ENCODE data around the gene SARM1.

GRCh38 chr17:28404461-28404811 lies 32.9 kb downstream of the SARM1 start:
- TF ChIP-seq CTCF (IDR thresholded peaks at IDR 0.05; ENCODE audit: insufficient read depth, low read depth, low read length) = no peak
- no peak for TF ChIP-seq EZH2 (IDR thresholded peaks at IDR 0.05; ENCODE audit: insufficient read depth, low read length)

Measured in astrocyte (in vitro differentiated cells and primary cell).